AG08396 (cell line): ENCODE results near the gene SEZ6L2.
"Not testable (repeated sequence)": the region's sequence is repeated elsewhere in the genome, so short reads cannot be mapped to it uniquely, and the experiment has no call there.

ENCODE experiments used
- DNase-seq: peaks from one replicate; pipeline ENCODE4 v3.0.0; 2012; ENCODE audit warnings: low spot score, mixed read lengths

Gene SEZ6L2

DNA sequence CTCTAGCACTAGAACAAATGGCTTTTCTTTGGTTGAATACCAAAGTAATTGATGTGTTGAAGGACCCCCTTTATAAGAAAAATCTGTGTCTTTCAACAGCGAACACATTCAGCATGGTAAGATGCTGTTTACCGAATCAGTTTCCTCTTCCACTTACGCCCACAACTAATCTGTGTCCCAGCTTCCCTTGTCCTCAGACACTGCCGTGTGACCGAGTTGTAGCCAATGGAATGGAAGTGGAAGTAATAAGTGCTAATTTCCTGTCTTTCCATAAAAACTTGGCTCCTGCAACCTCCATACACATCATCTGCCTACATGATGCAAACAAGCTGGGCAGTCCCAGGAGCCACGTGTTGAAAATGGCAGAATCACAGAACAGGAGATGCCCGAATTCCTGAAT is 46.7 kb downstream of the SEZ6L2 start:
- DNase-seq = peak; percentile 28

DNA sequence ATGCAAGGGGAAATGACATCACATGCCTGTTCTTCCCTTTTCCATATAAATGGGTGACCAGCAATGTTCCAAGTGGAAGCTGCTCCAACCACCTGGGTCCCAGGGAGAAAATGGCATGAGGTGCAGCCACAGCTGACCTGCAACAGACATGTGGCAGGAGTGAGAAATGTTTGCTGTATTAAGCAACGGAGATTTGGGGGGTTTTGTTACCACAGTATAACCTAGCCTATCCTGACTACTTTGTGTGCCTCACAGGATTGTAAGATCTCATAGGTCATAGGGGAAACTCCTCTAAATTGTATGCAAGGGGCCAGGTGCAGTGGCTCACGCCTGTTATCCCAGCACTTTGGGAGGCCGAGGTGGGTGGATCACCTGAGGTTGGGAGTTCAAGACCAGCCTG is 48.4 kb downstream of the SEZ6L2 start:
- DNase-seq = no peak

DNA sequence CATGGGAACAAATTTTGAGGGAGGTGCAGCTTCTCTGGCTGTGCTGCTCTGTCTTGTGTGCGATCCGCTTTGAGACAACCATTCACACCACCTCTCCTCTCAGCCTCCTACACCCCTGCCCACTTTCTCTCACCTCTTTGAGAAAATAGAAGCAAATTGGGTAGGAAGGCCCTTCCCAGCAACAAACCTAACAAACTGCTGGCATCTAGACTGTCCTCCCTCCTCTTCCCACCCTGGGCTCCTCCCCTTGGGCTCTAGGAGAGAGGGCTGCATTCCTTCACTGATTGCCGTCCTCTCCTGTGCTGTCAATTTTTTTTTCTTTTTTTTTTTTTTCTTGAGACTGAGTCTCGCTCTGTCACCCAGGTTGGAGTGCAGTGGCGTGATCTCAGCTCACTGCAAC is 49.8 kb downstream of the SEZ6L2 start:
- no peak for DNase-seq

DNA sequence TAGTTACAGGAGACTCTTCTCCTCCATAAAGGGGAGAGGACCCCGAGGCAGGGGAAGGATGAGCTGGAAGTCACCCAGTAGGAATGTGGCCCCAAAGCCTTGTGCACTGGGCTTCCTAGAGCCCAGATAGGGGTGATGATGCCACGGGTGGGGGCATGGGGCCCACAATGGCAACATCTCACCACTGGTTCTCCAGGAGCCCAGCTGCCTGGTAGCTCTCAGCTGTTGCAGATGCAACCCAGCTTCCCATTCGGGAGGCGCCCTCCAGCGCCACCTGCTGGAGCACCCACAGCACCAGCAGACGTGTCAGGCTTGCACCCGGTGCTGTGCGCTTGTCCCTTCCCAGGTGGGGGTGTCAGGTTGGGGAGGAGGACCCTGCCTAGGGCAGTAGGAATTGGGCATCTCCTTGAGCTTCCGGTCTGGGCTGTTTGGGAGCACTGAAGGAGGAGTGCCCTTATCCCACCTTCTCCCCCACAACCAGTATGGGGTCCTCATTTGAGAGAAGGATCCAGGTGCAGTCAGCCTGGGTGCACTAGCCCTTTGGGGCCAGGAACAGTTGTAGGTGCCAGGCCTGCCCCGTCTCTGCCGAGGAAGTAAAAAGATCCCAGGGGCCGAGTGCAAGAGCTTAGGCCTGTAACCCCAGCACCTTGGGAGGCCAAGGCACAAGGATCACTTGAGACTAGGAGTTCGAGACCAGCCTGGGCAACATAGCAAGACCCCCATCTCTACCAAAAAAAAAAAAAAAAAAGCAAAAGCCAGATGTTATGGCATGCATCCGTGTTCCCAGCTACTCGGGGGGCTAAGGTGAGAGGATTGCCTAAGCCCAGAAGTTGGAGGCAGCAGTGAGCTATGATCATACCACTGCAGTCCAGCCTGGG is 50.7 kb downstream of the SEZ6L2 start:
- peak; percentile 81 for DNase-seq

DNA sequence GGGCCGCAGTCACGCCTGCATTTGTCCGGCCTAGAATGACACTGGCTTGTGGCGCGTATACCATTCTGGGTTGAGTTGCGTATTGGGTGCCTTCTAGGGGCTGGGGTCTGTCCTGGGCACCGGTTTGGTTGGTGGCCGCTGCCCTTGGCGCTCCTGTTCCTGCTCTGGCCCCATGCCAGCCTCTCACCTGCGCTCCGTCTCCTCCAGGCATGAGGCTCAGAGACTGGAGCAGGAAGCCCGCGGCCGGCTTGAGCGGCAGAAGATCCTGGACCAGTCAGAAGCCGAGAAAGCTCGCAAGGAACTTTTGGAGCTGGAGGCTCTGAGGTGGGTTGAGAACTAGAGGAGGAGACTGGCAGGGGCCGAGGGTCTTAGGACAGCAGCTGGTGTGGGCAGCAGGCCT is 53.7 kb downstream of the SEZ6L2 start:
- no peak for DNase-seq

DNA sequence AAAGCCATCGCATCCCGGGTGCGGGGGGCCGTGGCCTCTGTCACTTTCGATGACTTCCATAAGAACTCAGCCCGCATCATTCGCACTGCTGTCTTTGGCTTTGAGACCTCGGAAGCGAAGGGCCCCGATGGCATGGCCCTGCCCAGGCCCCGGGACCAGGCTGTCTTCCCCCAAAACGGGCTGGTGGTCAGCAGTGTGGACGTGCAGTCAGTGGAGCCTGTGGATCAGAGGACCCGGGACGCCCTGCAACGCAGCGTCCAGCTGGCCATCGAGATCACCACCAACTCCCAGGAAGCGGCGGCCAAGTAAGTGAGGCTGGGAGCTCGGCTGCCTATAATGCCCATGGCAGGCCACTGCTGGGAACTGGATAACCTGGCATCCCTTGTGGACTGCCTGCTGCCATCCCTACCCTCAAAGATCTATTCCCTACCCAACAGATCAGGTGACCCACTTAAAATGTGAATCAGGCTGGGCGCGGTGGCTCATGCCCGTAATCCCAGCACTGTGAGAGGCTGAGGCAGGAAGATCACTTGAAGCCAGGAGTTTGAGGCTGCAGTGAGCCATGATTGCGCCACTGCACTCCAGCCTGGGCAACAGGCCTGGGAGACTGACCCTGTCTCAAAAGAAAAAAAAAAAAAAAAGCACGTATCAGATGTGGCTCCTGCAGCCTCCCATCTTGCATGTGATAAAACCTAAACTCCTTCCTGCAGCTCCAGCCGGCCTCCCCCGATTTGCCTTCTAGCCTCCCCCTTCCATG is 54.6 kb downstream of the SEZ6L2 start:
- no peak for DNase-seq

DNA sequence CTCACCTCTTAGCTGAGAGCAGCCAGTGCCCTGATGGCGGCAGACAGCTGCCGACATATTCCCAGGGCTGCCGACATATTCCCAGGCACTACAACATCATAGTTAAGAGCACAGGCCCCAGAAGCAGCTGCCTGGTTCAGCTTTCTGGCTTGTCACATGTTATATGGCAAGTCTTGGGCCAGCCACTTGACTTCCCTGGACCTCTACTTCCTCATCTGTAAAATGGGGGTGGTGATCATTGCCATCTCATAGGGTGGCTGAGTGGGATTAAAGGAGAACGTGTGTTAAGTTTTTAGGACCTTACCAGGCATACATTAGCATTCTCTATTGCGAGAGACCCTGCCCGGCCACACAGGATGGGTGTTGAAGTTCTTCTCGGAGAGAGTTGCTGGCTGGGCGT is 55.4 kb downstream of the SEZ6L2 start:
- DNase-seq = no peak

DNA sequence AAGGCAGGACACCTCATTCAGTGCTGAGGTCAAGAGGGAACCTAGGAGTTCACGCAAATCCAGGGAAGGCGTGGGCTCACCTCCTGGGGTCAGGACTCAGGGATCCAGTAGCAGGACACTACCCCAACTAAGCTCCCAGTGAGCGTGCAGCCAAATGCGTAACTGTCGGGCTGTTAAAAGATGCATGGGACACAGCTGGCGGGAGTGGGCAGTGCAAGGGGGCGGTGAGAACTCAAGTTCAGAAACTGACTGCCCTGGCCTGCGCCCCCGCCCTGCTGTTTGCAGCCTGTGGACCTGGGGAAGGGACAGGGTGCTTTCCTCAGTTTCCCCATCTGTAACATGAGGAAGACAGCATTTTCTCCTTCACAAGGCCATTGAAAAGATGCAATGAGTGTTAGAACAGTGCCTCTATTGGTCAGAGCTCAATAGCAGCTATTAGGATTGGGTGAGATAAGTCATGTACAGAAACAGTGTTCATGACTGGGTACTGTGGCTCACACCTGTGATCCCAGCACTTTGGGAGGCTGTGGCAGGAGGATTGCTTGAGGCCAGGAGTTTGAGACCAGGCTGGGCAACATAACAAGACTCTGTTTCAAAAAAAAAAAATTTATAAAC is 56.5 kb downstream of the SEZ6L2 start:
- DNase-seq = no peak

DNA sequence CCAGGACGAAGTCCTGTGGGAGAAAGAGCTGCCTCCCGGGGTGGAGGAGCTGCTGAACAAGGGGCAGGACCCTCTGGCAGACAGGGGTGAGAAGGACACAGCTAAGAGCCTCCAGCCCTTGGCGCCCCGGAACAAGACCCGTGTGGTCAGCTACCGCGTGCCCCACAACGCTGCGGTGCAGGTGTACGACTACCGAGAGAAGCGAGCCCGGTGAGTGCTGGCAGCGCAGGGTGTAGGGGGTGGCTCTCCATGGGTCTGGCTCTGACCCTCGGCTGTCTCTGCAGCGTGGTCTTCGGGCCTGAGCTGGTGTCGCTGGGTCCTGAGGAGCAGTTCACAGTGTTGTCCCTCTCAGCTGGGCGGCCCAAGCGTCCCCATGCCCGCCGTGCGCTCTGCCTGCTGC is 57.7 kb downstream of the SEZ6L2 start:
- no peak for DNase-seq

DNA sequence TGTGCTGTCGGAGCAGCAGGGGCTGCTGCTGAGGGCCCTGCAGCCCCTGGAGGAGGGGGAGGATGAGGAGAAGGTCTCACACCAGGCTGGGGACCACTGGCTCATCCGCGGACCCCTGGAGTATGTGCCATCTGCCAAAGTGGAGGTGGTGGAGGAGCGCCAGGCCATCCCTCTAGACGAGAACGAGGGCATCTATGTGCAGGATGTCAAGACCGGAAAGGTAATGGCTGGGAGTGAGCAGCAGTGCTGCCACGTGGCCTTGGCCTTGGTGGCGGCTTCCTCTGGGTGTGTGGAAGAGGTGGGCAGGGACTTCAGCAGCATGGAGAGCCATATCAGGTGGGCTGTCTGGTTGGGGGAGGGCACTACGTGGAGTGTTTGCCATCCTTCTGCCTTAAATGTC is 59.1 kb downstream of the SEZ6L2 start:
- no peak for DNase-seq

DNA sequence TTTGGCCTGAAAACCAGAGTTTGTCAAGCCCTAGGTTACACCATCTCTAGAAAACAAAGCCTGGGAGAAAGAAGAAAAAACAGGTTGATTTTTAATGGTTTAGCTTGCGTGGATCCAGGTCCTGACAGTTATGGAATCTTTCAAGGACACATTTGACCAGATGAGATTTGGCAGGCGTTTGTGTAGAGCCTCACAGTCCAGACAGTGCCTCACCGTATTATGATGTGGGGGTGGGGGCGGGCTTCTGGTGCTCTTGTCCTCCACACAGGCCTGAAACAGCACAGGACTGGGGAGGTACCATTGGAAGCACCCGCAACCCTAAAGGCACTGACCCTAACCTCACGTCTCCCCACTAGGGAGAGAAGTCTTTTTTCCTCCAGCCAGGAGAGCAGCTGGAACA is 59.5 kb downstream of the SEZ6L2 start:
- no peak for DNase-seq

DNA sequence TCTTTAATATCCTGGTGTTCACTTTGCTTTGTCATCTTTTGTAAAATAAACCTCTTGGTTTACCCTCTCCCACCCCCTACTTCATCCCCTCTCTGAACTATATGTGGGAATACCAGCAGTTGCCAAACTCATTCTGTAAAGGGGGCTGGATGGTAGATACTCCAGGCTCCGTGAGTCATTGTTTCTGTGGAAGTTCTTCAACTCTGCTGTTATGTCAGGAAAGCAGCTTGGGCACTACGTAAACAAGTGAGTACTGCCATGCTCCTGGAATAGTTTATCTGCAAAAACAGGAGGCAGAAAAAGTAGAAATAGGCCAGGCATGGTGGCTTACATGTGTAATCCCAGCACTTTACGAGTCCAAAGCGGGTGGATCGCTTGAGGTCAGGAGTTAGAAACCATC is 61.5 kb downstream of the SEZ6L2 start:
- DNase-seq = no peak

DNA sequence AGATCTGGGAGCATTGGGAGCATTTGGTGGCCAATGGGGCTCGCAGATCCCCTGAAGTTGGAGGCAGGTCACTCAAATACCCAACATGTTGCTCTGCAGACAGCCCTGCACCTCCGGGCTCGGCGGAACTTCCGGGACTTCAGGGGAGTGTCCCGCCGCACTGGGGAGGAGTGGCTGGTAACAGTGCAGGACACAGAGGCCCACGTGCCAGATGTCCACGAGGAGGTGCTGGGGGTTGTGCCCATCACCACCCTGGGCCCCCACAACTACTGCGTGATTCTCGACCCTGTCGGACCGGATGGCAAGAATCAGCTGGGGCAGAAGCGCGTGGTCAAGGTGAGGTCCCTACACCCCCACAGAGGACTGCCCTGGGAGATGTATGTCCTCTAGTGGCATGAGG is 62.7 kb downstream of the SEZ6L2 start:
- no peak for DNase-seq

DNA sequence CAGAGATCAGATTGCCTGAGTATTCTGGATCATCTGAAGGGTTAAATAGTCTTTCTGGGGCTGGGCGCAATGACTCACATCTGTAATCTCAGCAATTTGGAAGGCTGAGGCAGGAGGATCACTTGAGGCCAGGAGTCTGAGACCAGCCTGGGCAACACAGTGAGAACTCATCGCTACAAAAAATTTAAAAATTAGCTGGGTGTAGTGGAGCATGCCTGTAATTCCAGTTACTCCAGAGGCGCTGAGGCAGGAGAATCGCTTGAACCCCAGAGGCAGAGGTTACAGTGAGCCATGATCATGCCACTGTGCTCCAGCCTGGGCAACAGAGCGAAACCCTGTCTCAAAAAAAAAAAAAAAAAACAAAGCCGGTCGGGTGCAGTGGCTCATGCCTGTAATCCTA is 63.4 kb downstream of the SEZ6L2 start:
- DNase-seq = no peak

DNA sequence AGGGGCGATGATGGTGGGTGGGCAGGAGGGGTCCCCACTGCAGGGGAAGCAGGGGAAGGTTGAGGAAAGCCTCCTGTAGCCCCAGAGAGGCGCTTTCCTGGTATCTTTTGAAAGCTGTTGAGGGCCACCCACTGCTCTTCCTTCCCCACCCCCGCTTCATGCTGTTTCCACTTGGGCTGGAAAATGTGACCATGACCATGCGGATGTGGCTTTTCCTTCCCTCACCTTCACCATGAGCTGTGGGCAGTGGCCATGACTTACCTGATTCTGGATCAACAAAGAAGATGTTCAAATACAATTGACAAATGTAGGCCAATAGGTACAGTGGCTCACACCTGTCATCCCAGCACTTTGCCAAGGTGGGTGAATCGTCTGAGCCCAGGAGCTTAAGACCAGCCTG is 65.3 kb downstream of the SEZ6L2 start:
- no peak for DNase-seq

DNA sequence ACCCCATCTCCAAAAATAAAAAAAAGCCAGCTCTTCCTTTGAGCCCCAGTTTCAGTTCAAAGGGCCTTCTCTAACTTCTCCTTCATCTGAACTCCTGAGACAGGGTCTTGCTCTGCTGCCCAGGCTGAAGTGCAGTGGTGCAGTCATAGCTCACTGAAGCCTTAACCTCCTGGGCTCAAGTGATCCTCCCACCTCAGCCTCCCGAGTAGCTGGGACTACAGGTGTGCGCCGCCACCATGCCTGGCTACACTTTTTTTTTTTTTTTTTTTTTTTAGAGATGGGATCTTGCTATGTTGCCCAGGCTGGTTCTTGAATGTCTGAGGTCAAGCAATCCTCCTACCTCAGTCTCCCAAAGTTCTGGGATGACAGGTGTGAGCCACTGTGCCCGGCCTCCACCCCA is 66.1 kb downstream of the SEZ6L2 start:
- not testable (repeated sequence) for DNase-seq

DNA sequence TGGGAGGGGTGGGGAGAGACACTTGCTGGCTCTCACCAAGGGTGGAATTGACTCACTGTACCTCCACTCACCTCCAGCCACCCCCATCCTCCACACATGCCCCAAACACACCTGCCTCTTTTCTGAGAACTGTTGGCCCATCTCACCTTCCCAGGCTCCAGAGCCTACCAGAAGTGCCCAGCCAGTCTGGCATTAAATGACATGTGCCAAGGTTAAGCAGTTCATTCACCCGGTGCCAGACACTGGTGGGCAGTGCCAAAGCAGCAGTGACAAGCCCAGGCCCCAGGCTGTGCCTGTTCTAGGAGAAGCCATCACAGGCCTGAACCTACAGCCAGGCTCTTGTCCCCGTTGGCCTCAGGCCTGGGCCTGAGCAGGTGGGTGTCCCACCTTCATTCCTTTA is 67.9 kb downstream of the SEZ6L2 start:
- no peak for DNase-seq

DNA sequence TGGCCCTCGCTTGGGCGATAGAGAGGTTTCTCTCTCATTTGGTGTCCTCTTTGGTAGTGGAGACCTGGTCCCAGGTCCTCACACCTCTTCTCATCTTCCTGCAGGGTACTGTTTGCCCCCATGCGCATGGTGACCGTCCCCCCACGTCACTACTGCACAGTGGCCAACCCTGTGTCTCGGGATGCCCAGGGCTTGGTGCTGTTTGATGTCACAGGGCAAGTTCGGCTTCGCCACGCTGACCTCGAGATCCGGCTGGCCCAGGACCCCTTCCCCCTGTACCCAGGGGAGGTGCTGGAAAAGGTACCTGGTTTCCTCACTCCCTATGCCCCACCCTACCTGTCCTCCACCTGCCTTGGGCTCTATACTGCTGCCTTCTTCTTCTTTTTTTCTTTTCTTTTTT is 68.6 kb downstream of the SEZ6L2 start:
- no peak for DNase-seq

DNA sequence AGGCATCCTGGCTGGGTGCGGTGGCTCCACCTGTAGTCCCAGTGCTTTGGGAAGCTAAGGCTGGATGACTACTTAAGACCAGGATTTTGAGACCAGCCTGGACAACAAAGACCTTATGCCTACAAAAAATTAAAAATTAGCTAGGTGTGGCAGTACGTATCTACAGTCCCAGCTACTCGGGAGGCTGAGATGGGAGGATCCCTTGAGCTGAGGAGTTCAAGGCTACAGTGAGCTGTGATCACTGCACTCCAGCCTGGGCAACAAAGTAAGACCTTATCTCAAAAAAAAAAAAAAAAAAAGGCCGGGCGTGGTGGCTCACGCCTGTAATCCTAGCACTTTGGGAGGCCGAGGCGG is 73.0 kb downstream of the SEZ6L2 start:
- no peak for DNase-seq

DNA sequence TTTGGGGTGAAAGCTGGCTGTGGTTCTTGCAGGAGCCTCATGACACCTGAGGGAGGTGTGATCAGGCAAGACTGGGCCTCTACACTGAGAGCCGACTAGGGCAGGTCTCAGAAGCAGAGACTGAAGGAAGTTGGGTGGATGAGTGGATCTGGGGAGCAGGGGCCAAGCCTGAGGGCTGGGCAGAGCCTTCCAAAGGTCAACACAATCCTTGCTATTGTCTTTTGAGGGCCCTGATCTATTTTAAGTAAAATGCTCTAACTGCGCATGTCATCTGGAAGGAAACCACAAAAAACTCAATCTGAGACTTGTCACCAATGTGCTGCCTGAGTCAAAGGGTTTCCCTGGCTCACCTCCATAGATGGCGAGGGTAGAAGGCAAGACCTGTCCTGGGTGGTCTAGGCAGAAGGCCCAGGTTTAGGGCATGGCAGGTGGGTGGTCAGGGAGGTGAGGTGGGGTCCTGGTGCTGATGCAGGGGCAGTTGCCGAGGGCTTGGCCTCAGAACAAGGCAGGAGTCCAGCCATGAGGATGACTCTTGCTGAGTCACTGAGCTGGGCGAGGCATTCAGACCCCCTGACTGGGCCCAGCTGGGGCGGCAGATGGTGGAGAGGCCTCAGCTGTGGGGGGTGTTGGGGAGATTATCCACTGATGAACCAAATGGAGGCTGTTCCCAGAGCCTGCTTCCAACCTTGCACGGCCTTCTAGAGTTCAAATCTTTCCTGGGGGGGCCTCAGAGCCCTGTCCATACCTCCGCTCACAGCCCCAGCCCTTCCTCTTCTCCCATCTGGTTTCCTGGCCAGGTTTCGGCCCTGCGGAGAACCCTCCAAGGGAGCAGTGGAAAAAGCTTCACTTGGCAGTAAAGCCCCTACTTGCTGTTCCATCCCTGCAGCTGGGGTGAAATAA is 74.0 kb downstream of the SEZ6L2 start:
- DNase-seq = peak; percentile 75

DNA sequence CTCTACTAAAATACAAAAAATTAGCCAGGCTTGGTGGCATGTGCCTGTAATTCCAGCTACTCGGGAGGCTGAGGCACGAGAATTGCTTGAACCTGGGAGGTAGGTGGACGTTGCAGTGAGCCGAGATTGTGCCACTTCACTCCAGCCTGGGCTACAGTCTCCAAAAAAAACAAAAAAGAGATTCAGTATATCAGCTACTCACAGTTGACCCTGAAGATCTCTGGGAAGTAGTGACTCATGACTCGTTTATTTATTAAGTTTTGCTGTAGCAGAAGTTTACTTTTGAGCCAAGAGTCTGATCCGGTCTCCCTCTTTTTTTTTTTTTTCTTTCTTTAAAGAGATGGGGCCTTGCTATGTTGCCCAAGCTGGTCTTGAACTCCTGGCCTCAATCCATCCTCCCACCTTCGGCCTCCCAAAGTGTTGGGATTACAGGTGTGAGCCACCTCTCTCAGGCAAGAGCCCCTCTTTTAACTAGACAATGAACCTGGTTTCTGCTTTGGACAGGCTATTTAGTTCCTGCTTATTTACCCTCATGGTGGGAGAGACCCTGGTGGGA is 74.7 kb downstream of the SEZ6L2 start:
- DNase-seq = no peak

DNA sequence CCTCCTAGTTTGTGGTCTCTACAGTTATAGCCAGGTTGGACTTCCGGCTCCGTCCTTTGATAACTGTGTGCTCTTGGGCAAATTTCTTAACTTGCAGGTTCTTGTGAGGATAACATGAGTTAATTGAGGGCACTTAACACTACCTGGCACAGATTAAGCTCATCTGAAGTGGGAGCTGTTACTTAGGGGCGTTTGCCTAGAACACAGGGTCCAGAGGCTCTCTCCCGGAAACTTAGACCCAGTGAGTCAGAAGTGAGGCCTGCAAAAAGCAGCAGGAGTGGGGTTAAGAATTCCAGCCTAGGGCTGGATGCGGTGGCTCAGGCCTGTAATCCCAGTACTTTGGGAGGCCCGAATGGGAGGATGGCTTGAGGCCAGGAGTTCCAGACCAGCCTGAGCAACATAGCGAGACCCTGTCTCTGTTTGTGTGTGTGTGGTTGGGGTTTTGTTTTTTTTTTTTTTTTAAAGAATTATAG is 77.7 kb downstream of the SEZ6L2 start:
- DNase-seq = peak; percentile 50
